NCI-H69 (cell line): Measurements from ENCODE around the gene CHST14.
A peak's percentile ranks its signal among the peaks of the same experiment; 100 is the strongest.
"Not testable (repeated sequence)": the region's sequence is repeated elsewhere in the genome, so short reads cannot be mapped to it uniquely, and the experiment has no call there.

Experiments used
- DNase-seq: peaks from one replicate; lab custom pipeline; 2025; lab: John Stamatoyannopoulos, UW

CHST14 gene

GRCh38 chr15:40440743-40441564 lies 29.8 kb upstream of the CHST14 start, which contains the start of gene BAHD1:
BAHD1 (plus strand) TSS chr15:40440953; CDS start chr15:40458465, 17,512 bp downstream.
- peak; percentile 99 for DNase-seq

- peak; percentile 67 for DNase-seq
These were observed 28.9 kb upstream of the CHST14 start for GRCh38 chr15:40441565-40442531.

- DNase-seq = no peak
These were observed 27.5 kb upstream of the CHST14 start for GRCh38 chr15:40443255-40443654.

GRCh38 chr15:40443846-40444245 lies 26.9 kb upstream of the CHST14 start:
- no peak for DNase-seq

- DNase-seq = no peak
These were observed 26.0 kb upstream of the CHST14 start for GRCh38 chr15:40444736-40445135.

- DNase-seq = no peak
These were observed 25.3 kb upstream of the CHST14 start for GRCh38 chr15:40445421-40445922.

- DNase-seq = no peak
These were observed 24.6 kb upstream of the CHST14 start for GRCh38 chr15:40446144-40446543.

- no peak for DNase-seq
These were observed 22.4 kb upstream of the CHST14 start for GRCh38 chr15:40448354-40448753.

GRCh38 chr15:40449275-40449674 lies 21.5 kb upstream of the CHST14 start:
- no peak for DNase-seq

- no peak for DNase-seq
These were observed 20.7 kb upstream of the CHST14 start for GRCh38 chr15:40450047-40450446.

- no peak for DNase-seq
These were observed 19.1 kb upstream of the CHST14 start for GRCh38 chr15:40451527-40452158.

- no peak for DNase-seq
These were observed 18.3 kb upstream of the CHST14 start for GRCh38 chr15:40452296-40453090.

- not testable (repeated sequence) for DNase-seq
These were observed 16.8 kb upstream of the CHST14 start for GRCh38 chr15:40453941-40454340.

GRCh38 chr15:40454904-40455391 lies 15.8 kb upstream of the CHST14 start:
- DNase-seq = no peak

- DNase-seq = no peak
These were observed 14.5 kb upstream of the CHST14 start for GRCh38 chr15:40456299-40456712.

GRCh38 chr15:40456738-40457137 lies 14.0 kb upstream of the CHST14 start:
- no peak for DNase-seq

GRCh38 chr15:40458495-40459371 lies 12.1 kb upstream of the CHST14 start:
- no peak for DNase-seq

- no peak for DNase-seq
These were observed 11.3 kb upstream of the CHST14 start for GRCh38 chr15:40459391-40460015.

- DNase-seq = no peak
These were observed 10.4 kb upstream of the CHST14 start for GRCh38 chr15:40460404-40460803.

GRCh38 chr15:40461958-40462357 lies 8.8 kb upstream of the CHST14 start:
- no peak for DNase-seq
